IgD-negative memory B cell (primary cell): Measurements from ENCODE around the gene TBC1D2B. TPM values are rescaled to one million over a fixed set of nuclear protein-coding genes. Genes with fewer than 3 reads are reported as not detected.
A peak's percentile ranks its signal among the peaks of the same experiment; 100 is the strongest.

Source experiments
- H3K27ac Mint-ChIP-seq, 3 donors: one replicate each; pipeline ENCODE4 v1.8.0; 2020 to 2022; ENCODE audit warnings: mild to moderate bottlenecking in 3 of 3, mixed read lengths in 3 of 3, moderate library complexity in 1 of 3
- H3K27me3 Mint-ChIP-seq: one replicate; pipeline ENCODE4 v1.8.0; 2021; ENCODE audit warnings: mixed read lengths
- H3K36me3 Mint-ChIP-seq: one replicate; pipeline ENCODE4 v1.8.0; 2020; ENCODE audit warnings: mild to moderate bottlenecking, mixed read lengths
- H3K4me1 Mint-ChIP-seq, 3 donors: one replicate each; pipeline ENCODE4 v1.8.0; 2020 to 2022; ENCODE audit warnings: mixed read lengths in 3 of 3, mild to moderate bottlenecking in 1 of 3
- H3K4me3 Mint-ChIP-seq, 4 donors: one replicate each; pipeline ENCODE4 v1.8.0; 2020 to 2022; ENCODE audit warnings: mild to moderate bottlenecking in 4 of 4, mixed read lengths in 4 of 4, moderate library complexity in 3 of 4
- H3K9me3 Mint-ChIP-seq, 3 donors: one replicate each; pipeline ENCODE4 v1.8.0; 2020 to 2021; ENCODE audit warnings: mixed read lengths in 3 of 3, mild to moderate bottlenecking in 1 of 3
- polyA plus RNA-seq: library from polyadenylated mRNA; unstranded; fragments of 300-500 nt; fragmentation: Illumina TruSeq; gene quantifications from one replicate; pipeline ENCODE4 v1.2.3, GENCODE V29; 2021

Gene TBC1D2B
- polyA plus RNA-seq, 1 donor from 2014 or later: 1.7 TPM

DNA sequence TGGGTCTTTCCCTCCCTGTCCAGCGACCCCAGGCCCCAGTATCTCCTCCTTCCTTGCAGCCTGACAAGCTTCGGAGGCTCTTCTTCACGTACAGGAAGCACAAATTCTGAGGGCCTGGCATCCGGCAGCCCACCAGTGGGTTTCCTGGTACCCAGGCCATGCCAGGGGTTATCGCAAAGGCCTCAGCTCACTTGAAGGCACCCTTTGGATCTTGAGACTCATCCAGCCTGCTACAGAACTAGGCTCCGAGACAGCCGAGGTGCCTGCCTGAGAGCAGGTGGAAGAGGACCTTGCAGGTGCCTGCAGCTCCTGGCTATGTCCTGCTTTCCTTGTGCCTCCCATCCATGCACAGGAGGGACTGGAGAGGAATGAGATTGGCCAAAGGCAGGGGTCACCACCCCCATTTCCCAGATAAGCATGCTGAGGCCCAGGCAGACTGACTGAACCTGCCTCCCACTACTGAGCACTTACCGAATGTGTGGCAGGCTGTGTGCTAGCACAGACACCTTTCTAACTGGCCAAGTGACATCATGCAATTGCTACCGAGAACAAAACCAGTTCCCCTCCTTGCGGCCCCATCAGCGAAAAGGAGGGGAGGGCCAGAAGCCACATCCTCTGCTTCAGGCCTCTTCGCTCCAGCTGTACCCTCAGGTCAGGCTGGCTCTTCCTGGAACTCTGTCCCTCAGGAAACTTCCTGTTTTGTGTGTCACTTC is 26.1 kb upstream of the TBC1D2B start:
- H3K27ac Mint-ChIP-seq: no peak overlapping the region
- no peaks in the 10 kb centered on the region for H3K36me3 Mint-ChIP-seq
- peaks cover 0 to 4% (median 2%) of the 10 kb centered on the region in 3 donors for H3K4me1 Mint-ChIP-seq
- no peaks in the 10 kb centered on the region for H3K9me3 Mint-ChIP-seq
- no peaks in the 10 kb centered on the region for H3K27me3 Mint-ChIP-seq
- no peak overlapping the region for H3K4me3 Mint-ChIP-seq

GRCh38 chr15:78102741-78103140 is 25.2 kb upstream of the TBC1D2B start:
- Mint-ChIP-seq H3K27ac (no peak overlapping the region), H3K36me3 (no peaks in the 10 kb centered on the region), H3K27me3 (no peaks in the 10 kb centered on the region), H3K9me3 (no peaks in the 10 kb centered on the region), H3K4me1 (peaks cover 0 to 4% (median 2%) of the 10 kb centered on the region in 3 donors), H3K4me3 (no peak overlapping the region)

DNA sequence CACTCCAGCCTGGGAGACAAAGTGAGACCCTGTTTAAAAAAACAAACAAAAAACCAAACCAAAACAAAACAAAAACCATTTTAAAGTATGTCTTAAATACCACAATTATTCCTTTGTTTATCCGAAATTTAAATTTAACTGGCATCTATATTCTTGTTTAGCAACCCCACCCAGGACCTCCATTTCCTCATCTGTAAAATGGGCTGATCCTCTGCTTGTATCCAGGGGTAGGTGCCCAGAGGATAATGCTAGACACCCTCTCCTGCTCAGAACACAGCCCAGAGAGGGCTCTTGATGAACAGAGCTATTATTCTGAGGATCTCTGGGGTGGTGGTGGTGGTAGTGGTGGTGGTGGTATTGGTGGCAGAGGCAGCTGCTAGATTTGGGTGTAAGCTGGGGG is 24.7 kb upstream of the TBC1D2B start:
- Mint-ChIP-seq H3K36me3 (no peaks in the 10 kb centered on the region), H3K27ac (no peak overlapping the region), H3K27me3 (no peaks in the 10 kb centered on the region), H3K4me1 (peaks cover 0 to 4% (median 2%) of the 10 kb centered on the region in 3 donors), H3K9me3 (no peaks in the 10 kb centered on the region), H3K4me3 (peak overlapping the region in 1 of 4 donors; percentile 37)

DNA sequence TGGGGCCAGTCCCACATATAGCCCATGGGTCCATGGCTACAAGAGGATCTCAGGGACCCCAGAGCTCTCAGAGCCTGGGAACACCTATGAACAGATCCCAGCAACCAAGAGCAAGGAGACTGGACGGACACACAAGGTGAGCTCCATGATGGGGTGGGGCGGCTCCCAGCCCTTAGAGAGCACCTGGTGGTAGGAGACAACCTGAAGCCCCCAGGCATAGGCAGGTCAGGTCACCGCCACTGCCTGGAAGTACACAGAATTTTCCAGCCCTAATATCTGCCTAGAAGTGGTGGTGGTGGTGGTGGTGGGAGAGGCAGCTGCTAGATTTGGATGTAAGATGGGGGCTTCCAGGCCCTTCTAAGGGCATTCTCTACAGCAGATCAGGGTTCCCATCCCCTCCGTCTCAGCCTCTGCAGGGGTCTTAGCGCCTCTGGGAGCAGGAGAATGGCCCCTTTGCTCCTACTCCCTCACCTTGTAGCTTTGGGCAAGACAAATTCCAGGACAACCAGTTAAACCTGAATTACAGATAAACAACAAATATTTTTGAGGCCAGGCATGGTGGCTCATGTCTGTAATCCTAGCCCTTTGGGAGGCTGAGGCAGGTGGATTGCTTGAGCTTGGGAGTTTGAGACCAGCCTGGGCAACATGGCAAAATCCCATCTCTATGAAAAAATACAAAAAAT is 24.1 kb upstream of the TBC1D2B start:
- Mint-ChIP-seq H3K27me3 (no peaks in the 10 kb centered on the region), H3K27ac (no peak overlapping the region), H3K36me3 (no peaks in the 10 kb centered on the region), H3K9me3 (no peaks in the 10 kb centered on the region), H3K4me1 (peaks cover 0 to 4% (median 2%) of the 10 kb centered on the region in 3 donors), H3K4me3 (no peak overlapping the region)

DNA sequence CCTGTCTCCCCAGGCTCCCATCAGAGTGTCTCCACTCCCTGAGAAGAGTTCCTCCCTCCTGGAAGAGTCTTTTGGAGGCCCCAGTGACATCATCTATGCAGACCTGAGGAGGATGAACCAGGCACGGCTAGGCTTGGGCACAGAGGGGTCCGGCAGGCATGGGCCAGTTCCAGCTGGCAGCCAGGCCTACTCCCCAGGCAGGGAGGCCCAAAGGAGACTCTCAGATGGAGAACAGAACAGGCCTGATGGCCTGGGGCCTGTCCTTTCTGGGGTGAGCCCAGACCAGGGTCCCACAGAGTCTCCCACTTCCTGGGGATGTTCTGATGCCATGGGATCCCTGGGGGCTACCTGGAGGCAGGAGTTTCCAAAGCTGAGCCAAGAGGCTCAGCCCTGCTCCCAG is 23.4 kb upstream of the TBC1D2B start:
- Mint-ChIP-seq H3K27ac (no peak overlapping the region), H3K36me3 (no peaks in the 10 kb centered on the region), H3K9me3 (no peaks in the 10 kb centered on the region), H3K27me3 (no peaks in the 10 kb centered on the region), H3K4me1 (peaks cover 0 to 4% (median 2%) of the 10 kb centered on the region in 3 donors), H3K4me3 (no peak overlapping the region)

- Mint-ChIP-seq H3K9me3 (no peaks in the 10 kb centered on the region), H3K4me1 (no peaks in the 10 kb centered on the region), H3K27me3 (peaks cover 1% of the 10 kb centered on the region), H3K36me3 (no peaks in the 10 kb centered on the region), H3K27ac (no peak overlapping the region), H3K4me3 (no peak overlapping the region)
Measured at GRCh38 chr15:78098131-78098755, 20.7 kb upstream of the TBC1D2B start.

GRCh38 chr15:78097667-78098066 is 20.2 kb upstream of the TBC1D2B start:
- Mint-ChIP-seq H3K9me3 (no peaks in the 10 kb centered on the region), H3K36me3 (no peaks in the 10 kb centered on the region), H3K27ac (no peak overlapping the region), H3K27me3 (peaks cover 1% of the 10 kb centered on the region), H3K4me1 (no peaks in the 10 kb centered on the region), H3K4me3 (no peak overlapping the region)

- no peak overlapping the region for H3K27ac Mint-ChIP-seq
Measured at GRCh38 chr15:78093242-78094020, 15.9 kb upstream of the TBC1D2B start.

DNA sequence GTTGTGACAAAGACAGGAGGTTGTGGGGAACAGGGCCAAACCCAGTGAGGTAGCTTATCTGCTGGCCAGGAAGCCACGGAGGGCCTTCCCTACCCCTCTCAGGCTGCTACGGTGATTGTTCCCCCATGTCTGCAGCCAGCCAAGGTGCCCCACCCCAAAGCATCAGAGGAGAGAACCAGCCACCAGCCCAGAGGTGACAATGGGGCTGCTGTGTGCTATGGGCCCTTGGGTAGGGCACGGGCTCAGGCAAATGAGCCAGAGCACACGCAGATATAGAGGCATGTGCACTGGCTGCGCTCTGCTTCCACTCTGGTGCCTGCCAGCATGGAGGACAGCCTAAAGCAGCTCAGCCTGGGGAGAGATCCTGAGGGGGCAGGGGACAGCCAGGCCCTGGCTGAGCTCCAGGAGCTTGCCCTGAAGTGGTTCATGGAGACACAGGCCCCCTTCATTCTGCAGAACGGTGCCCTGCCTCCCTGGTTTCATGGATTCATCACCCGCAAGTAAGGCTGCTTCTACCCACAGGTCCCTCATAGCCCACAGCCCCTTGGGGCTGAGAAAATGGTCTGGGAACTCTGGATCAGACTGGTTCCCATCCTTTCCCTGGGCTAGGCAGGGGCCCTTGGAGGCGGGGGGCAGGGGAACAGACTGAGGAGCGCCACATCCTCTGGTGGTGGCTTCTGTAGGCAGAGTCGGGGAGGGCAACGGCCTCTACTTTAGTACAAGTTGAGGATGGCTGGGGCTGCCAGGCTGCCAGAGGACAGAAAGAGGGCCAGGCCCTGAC is 14.9 kb upstream of the TBC1D2B start, which contains the start of gene SH2D7:
Gene SH2D7 (plus strand): TSS at position 301 of the 781 bp plus-strand sequence. CDS start 24 bp downstream, at position 325.
- Mint-ChIP-seq H3K4me1 (peaks cover 0 to 10% (median 5%) of the 10 kb centered on the region in 3 donors), H3K9me3 (no peaks in the 10 kb centered on the region), H3K4me3 (no peak within 1 kb of the TSS), H3K27ac (peak within 1 kb of the TSS in 1 of 3 donors; percentile 15), H3K36me3 (no peaks in the 10 kb centered on the region), H3K27me3 (peaks cover 7% of the 10 kb centered on the region)

More at GRCh38 chr15:78093242-78094020, 15.9 kb upstream of the TBC1D2B start:
- Mint-ChIP-seq H3K27me3 (peaks cover 7% of the 10 kb centered on the region), H3K36me3 (no peaks in the 10 kb centered on the region), H3K4me3 (no peak overlapping the region), H3K4me1 (peaks cover 0 to 3% (median 0%) of the 10 kb centered on the region in 3 donors), H3K9me3 (no peaks in the 10 kb centered on the region)

GRCh38 chr15:78090422-78091063 is 13.0 kb upstream of the TBC1D2B start:
- Mint-ChIP-seq H3K36me3 (no peaks in the 10 kb centered on the region), H3K27ac (no peak overlapping the region), H3K4me3 (no peak overlapping the region), H3K4me1 (peaks cover 0 to 10% (median 5%) of the 10 kb centered on the region in 3 donors), H3K9me3 (no peaks in the 10 kb centered on the region), H3K27me3 (peaks cover 7% of the 10 kb centered on the region)

DNA sequence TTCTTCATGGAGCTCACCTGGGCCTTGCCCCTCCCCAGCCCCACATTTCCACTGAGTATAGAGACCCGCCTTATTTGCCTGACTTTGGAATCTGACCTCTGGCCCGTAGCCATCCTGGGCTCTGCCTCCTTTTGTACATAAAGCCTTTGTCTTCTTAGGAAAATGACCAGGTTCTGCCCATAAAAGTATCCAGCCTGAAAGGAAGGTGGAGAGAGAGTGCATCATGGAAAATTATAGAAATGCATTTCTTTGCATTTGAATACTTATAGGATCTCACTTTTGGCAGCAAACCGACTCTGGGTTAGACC is 11.2 kb upstream of the TBC1D2B start:
- no peaks in the 10 kb centered on the region for H3K9me3 Mint-ChIP-seq
- no peak overlapping the region for H3K27ac Mint-ChIP-seq
- peaks cover 6% of the 10 kb centered on the region for H3K27me3 Mint-ChIP-seq
- H3K4me1 Mint-ChIP-seq: peaks cover 0 to 10% (median 5%) of the 10 kb centered on the region in 3 donors
- H3K36me3 Mint-ChIP-seq: no peaks in the 10 kb centered on the region
- H3K4me3 Mint-ChIP-seq: no peak overlapping the region

- peaks cover 0 to 10% (median 5%) of the 10 kb centered on the region in 3 donors for H3K4me1 Mint-ChIP-seq
- peak overlapping the region in 1 of 3 donors; percentile 71 for H3K27ac Mint-ChIP-seq
- peak overlapping the region in 1 of 4 donors; percentile 39 for H3K4me3 Mint-ChIP-seq
- H3K36me3 Mint-ChIP-seq: no peaks in the 10 kb centered on the region
- peaks cover 6% of the 10 kb centered on the region for H3K27me3 Mint-ChIP-seq
- no peaks in the 10 kb centered on the region for H3K9me3 Mint-ChIP-seq
Measured at GRCh38 chr15:78087951-78088772, 10.7 kb upstream of the TBC1D2B start.

DNA sequence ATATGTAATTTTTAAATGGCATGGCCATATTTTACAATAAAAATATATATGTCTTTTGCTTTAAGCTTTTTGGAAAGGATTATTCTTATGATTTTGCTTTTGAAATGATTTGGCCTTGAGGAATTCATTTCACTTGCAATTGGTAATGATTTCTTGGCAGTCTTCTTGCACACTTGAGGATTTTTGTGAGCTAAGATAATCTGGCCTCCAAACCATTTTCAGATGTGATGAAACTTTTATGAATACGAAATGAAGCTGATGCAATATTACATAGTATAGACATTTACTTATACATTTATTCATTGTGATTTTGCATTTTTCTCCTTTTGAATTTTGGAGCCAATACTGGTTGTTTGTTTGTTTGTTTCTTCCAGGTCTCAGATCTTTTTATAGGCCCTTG is 8.4 kb upstream of the TBC1D2B start:
- no peaks in the 10 kb centered on the region for H3K9me3 Mint-ChIP-seq
- H3K4me3 Mint-ChIP-seq: no peak overlapping the region
- peaks cover 2% of the 10 kb centered on the region for H3K27me3 Mint-ChIP-seq
- H3K4me1 Mint-ChIP-seq: peaks cover 0 to 10% (median 7%) of the 10 kb centered on the region in 3 donors
- H3K36me3 Mint-ChIP-seq: no peaks in the 10 kb centered on the region
- no peak overlapping the region for H3K27ac Mint-ChIP-seq
